Activated CD8-positive, alpha-beta memory T cell treated with anti-CD3 and anti-CD28 coated beads for 48 hours (primary cell): Measurements from ENCODE around the gene PEX16.

ENCODE experiments used
- DNase-seq, 3 experiments: peaks; one replicate each; pipeline ENCODE4 v3.0.0-alpha.2; 2020; ENCODE audit warnings: low read depth in 2 of 3, low spot score in 2 of 3

Gene PEX16

GRCh38 chr11:45879803-45880686 lies 37.6 kb downstream of the PEX16 start:
- no peak for DNase-seq

GRCh38 chr11:45877845-45878244 lies 39.8 kb downstream of the PEX16 start:
- DNase-seq, result no peak

DNA sequence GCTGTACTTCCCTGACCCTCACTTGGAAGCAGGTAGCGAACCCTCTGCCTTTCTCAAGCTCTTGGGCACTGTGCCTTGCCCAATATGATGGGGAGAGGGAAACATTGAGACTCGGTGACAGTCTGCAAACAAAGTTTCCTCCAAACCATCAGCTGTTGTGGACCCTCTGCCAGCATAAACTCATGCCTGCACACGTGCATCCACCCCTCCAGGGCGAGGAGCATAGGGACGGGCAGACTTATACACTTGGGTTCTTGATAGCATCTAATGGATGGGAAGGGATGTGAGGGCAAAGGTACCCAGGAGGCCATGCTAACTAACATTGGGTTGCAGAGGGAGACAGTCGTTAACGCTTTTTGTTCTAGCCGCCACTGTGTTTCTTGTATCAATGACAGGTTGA lies 40.5 kb downstream of the PEX16 start:
- no peak for DNase-seq

DNA sequence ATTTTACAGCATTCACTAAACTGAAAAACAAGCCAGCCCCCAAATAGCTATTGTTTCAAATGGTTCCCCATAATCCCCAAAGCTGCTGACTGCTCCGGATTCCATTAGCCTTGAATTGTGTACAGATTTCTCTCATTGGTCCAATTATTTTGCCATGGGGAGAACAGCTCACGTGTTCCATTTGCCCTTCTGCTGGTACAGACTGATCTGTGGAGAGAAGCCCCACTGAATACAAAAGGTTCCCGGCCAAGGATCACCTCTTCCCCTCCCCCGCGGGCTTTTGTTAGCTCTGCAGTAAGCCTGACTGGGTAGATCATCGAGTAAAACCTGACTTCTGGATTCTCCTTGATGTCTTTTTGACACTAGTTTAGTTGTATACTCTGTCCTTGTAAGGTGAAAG lies 41.3 kb downstream of the PEX16 start:
- no peak for DNase-seq

GRCh38 chr11:45872651-45873356 lies 44.9 kb downstream of the PEX16 start:
- no peak for DNase-seq

DNA sequence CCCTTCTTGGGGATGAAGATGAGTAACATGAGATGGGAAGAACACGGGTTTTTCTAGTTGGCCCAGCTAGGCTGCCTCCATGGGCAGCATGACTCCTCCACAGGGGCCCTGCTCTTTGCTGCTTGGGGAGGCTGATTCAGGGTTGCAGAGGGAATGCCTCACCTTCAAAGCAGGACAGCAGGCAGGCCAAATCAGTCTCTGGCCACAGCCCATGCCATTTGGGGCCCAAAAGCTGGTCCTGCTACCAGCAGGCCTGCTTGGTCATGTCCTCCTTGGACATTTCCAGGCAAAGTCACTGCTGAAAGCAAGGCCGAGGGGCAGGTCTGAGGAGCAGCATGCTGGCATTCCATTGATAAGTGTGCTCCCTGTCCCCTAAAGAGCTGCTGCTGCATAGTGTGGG lies 46.0 kb downstream of the PEX16 start:
- DNase-seq, result no peak

DNA sequence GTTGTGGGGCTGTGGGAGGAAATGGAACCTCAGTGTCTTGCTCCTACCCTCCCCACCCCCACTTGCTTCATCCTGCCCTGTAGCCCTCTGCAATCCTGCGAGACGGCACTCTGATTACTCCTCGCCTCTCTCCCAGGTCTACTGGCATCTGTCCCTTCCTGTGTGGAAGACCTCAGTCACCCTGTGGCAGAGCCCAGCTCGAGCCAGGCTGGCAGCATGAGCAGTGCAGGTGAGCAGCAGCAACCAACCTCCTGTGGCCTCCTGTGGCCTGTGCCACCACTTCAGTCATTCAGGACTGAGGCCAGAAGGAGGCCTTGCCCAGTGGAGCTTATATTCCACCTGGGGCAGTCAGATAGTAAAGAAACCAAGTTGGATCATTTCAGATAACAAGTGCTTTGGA lies 47.0 kb downstream of the PEX16 start:
- no peak for DNase-seq

DNA sequence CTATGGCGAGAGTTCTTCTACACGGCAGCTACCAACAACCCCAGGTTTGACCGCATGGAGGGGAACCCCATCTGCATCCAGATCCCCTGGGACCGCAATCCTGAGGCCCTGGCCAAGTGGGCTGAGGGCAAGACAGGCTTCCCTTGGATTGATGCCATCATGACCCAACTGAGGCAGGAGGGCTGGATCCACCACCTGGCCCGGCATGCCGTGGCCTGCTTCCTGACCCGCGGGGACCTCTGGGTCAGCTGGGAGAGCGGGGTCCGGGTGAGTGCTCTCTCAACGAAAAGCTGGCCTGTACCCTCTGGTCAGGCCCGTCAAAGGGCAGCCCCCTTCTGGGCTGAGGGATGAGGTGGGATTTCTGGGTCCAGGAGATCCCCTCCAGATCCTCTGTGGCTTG lies 48.1 kb downstream of the PEX16 start:
- DNase-seq, result no peak

- DNase-seq, result no peak
Observed at GRCh38 chr11:45864041-45864440, 53.6 kb downstream of the PEX16 start.

DNA sequence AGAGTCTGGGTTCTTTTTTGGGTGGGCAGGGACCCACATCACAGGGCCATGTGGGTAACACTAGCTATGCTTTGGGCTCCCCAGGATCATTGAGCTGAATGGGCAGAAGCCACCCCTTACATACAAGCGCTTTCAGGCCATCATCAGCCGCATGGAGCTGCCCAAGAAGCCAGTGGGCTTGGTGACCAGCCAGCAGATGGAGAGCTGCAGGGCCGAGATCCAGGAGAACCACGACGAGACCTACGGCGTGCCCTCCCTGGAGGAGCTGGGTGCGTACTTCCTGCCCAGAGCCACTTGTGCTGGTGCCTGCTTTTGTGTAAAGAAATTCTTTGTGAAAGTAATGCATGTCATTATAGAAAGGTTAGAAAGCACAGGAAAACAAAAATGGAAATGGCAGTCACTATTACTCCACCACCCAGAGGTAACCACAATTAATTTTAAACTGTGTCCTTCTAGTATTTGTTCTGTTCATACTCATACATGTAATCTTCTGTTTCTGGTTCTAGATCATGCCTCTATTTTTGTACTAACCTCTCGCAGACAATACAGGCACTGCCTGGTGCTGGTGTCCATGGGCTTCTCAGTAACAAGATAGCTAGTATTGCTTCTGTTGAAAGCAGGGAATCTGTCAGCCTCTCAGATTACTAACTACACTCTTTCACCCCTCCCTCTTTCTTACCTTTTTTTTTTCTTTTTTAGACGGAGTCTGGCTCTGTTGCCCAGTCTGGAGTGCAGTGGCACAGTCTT lies 56.7 kb downstream of the PEX16 start:
- no peak for DNase-seq

- no peak for DNase-seq
Observed at GRCh38 chr11:45860348-45860747, 57.3 kb downstream of the PEX16 start.
